Lung (tissue), 10 donors: Measurements from ENCODE around the gene NBPF20. TPM values are rescaled to one million over a fixed set of nuclear protein-coding genes. Genes with fewer than 3 reads are reported as not detected.
"Not testable (repeated sequence)": the region's sequence is repeated elsewhere in the genome, so short reads cannot be mapped to it uniquely, and the experiment has no call there.

ENCODE experiments used
- ATAC-seq: fragments of 200-7000 bp; cut with Tn5 transposase; one replicate; pipeline ENCODE4 v1.9.1; 2020; ENCODE audit warnings: moderate number of reproducible peaks; ENCODE audit not compliant: insufficient read depth, low FRiP score
- DNase-seq, 3 donors: peaks; one replicate each; pipeline ENCODE4 v3.0.0-alpha.2; 2013 to 2017
- H3K27ac ChIP-seq, 2 donors: one replicate each; pipeline ENCODE4 v1.5.1; 2013; ENCODE audit warnings: mild to moderate bottlenecking in 2 of 2, moderate library complexity in 2 of 2, control low read depth in 1 of 2, inconsistent platforms in 1 of 2, low read depth in 1 of 2, low read length in 1 of 2
- H3K27me3 ChIP-seq, 3 donors: one replicate each; pipeline ENCODE4 v1.5.1; 2013; ENCODE audit warnings: low read length in 2 of 3; ENCODE audit not compliant: control insufficient read depth in 3 of 3, insufficient read depth in 3 of 3
- H3K36me3 ChIP-seq, 4 donors: one replicate each; pipeline ENCODE4 v1.5.1; 2013; ENCODE audit warnings: low read length in 4 of 4, mild to moderate bottlenecking in 1 of 4, moderate library complexity in 1 of 4; ENCODE audit not compliant: control insufficient read depth in 4 of 4, insufficient read depth in 4 of 4
- H3K4me1 ChIP-seq, 5 donors: one replicate each; pipeline ENCODE4 v1.5.1; 2013; ENCODE audit warnings: low read length in 5 of 5, mild to moderate bottlenecking in 2 of 5, moderate library complexity in 1 of 5; ENCODE audit not compliant: control insufficient read depth in 5 of 5, insufficient read depth in 5 of 5
- H3K4me3 ChIP-seq: one replicate; pipeline ENCODE4 v1.5.1; 2013; ENCODE audit warnings: mild to moderate bottlenecking, control low read depth, moderate library complexity
- H3K9ac ChIP-seq, 2 donors: one replicate each; pipeline ENCODE4 v1.5.1; 2013; ENCODE audit warnings: low read length in 2 of 2, control low read depth in 1 of 2; ENCODE audit not compliant: insufficient read depth in 1 of 2
- H3K9me3 ChIP-seq, 4 donors: one replicate each; pipeline ENCODE4 v1.5.1; 2013; ENCODE audit warnings: low read length in 3 of 4, mild to moderate bottlenecking in 1 of 4, moderate library complexity in 1 of 4; ENCODE audit not compliant: control insufficient read depth in 4 of 4, insufficient read depth in 3 of 4
- WGBS, 2 donors: extraction: QIAGEN DNeasy Blood & Tissue Kit; methylation state at CpG; one replicate each; pipeline ENCODE4 v1.1.7; 2013; 5-methylcytosine and 5-hydroxymethylcytosine counted together
- polyA plus RNA-seq, 2 donors: library from polyadenylated mRNA; stranded (reverse); fragments of 200-250 nt; gene quantifications; one replicate each; pipeline ENCODE4 v1.2.1, GENCODE V29; 2013
- total RNA-seq, 2 donors: library from RNA; depleted of rRNA in 1 of 2; stranded (reverse); fragments of >200 nt in 1 of 2; gene quantifications; one replicate each; pipeline ENCODE4 v1.2.1, GENCODE V29; 2014 to 2021
- donor health status: Bipolar disorder and iron deficiency.
- donor health status: healthy.
- donor health status: DM: yes; HTN: yes; CAD: no.

The NBPF20 gene
- total and polyA plus RNA-seq, 4 donors, result 0.63 to 4.6 (median 1.5) TPM

DNA sequence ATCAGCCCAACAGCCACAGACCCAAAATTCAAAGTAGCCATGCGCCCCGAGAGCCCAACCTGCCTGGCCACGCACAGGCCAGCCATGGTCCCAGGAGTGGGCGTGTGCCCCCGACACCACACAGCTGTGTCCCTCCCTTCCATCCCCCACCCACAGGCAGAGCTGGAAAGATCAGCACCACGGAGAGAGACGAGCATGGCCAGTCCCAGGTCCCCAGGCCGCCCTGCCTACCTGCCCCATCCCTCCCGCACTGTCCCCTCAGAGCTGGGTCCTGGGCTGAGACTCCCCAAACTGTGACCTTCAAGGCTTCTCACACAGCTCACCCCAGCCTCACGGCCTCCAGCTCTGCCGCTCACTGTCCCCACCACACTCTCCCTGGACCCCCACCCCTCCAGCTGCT, 19.8 kb upstream of the NBPF20 start:
- DNase-seq, result not testable (repeated sequence)

DNA sequence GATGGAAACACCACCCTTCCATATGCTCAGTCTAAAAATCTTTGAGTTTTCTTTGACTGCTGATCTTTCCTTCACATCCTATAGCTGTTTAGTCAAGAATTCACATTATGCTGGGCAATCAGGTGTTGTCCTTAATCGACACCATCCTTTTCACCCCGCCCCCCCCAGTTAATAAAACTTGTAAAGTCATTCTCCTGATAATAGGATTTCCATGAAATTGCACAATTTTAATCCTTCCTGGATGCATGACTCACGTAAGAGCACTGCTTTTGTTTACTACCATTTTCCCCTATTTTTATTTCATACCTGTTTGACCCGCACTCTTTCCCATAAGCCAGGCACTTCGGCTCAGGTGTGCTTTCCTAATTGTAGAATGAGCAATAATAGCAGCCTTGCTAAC, 16.9 kb upstream of the NBPF20 start:
- H3K9me3 ChIP-seq, H3K4me3 ChIP-seq, H3K27me3 ChIP-seq, DNase-seq, H3K4me1 ChIP-seq, ATAC-seq, H3K36me3 ChIP-seq, H3K9ac ChIP-seq, H3K27ac ChIP-seq: not testable (repeated sequence)
- 84% methylated on average over 5 of the region's 5 CpGs for WGBS, 2 donors

More for the DNA sequence above, 19.8 kb upstream of the NBPF20 start:
- not testable (repeated sequence) for ATAC-seq, H3K4me3 ChIP-seq, H3K9me3 ChIP-seq, H3K36me3 ChIP-seq, H3K9ac ChIP-seq, H3K27ac ChIP-seq, H3K27me3 ChIP-seq, H3K4me1 ChIP-seq
- 30 to 50% methylated on average over 4 to 9 of the region's 11 CpGs for WGBS, 2 donors

DNA sequence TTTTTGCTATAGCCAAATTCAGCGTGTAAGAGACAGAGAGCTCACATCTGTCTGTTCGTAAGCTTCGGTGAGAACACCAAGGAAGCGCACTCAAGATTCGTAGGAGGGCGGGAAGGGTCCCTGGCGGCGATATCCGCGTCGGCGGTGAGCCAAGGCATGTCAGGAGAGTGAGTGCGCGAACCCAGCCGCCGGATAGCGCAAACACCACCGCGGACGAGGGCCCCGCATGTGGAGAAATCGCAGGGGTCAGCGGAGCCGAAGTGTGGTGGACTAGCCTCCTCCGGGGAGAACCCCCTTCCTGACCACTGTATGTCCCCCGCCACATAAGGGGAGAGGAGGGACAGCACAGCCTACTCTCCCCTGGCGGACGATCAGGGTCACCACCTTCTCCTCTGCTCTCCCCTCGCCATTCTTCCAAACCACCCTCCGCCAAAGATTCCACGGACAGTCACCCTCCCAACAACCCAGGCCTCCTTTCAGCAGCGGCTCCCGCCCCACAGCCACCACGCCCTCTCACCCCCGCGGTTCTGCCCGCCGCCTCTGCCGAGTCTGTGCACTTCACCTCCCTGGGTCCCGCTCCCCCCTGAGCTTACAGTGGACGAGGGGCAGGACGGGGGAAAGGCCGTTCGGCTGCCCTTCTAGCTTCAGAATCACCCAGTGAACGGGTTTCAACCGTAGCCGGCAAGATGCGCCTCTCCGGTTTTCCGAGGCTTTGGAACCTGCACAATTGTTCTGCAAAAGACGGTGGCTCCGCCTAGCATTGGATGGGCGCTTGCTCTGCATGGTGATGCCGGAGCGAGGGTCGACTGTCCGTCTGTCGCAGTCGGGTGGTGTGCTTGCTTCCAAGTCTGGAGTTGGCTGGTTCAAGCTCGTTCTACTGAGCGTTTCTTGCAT, 6.2 kb upstream of the NBPF20 start:
- not testable (repeated sequence) for H3K36me3 ChIP-seq, H3K9ac ChIP-seq, DNase-seq, H3K4me3 ChIP-seq, H3K27ac ChIP-seq, H3K4me1 ChIP-seq, H3K9me3 ChIP-seq
- ATAC-seq, result peak; percentile 27
- H3K27me3 ChIP-seq, result peaks cover 0 to 26% (median 26%) of the 10 kb centered on the region in 3 donors
- WGBS, 2 donors, result 0 to 4% methylated on average over 30 to 55 of the region's 61 CpGs

DNA sequence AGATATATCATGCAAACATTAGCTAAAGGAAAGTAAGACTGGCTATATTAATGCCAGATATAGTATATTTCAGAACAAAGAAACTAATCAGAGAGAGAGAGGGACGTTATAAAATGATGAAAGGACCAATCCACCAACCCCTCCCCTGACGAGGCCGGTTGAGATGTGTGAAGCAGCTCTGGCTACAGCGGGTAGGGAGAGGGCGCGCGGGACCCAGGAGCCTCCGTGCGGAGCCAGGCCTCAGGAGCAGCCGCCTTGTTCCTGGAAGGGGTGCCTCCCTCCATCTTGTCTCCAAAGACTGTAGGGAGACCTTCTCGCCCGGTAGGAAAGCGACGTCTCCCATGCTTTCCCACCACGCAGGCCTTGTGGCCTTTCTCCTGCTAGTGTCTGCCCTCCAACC, 5.4 kb upstream of the NBPF20 start:
- H3K4me3 ChIP-seq, H3K9me3 ChIP-seq, H3K4me1 ChIP-seq, H3K36me3 ChIP-seq, H3K27ac ChIP-seq, H3K9ac ChIP-seq, DNase-seq, ATAC-seq: not testable (repeated sequence)
- 15 to 16% methylated on average over 7 to 9 of the region's 15 CpGs for WGBS, 2 donors
- H3K27me3 ChIP-seq, result peaks cover 0 to 26% (median 26%) of the 10 kb centered on the region in 3 donors

DNA sequence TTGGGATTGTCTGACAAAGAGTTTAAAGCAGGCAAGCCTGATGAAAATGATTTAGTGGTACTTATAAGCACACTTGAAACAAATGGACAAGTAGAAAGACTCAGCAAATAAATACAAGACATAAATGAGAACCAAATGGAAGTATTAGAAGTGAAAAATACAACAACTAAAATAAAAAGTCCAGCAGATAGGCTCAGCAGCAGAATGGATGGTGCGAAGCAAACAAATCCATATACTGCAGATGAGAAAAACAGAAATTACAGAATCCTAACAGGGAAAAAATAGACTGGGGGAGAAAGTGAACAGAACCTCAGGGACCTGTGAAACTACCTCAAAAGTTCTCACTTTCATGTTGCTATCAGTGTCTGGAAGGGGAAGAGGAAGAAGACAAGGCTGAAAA, 3.9 kb upstream of the NBPF20 start:
- not testable (repeated sequence) for H3K9ac ChIP-seq, ATAC-seq, H3K4me3 ChIP-seq, H3K27ac ChIP-seq, H3K4me1 ChIP-seq, H3K36me3 ChIP-seq, DNase-seq, H3K9me3 ChIP-seq
- peaks cover 0 to 26% (median 26%) of the 10 kb centered on the region in 3 donors for H3K27me3 ChIP-seq
- WGBS, 2 donors, result 88 to 95% methylated on average over 1 of the region's 1 CpG

DNA sequence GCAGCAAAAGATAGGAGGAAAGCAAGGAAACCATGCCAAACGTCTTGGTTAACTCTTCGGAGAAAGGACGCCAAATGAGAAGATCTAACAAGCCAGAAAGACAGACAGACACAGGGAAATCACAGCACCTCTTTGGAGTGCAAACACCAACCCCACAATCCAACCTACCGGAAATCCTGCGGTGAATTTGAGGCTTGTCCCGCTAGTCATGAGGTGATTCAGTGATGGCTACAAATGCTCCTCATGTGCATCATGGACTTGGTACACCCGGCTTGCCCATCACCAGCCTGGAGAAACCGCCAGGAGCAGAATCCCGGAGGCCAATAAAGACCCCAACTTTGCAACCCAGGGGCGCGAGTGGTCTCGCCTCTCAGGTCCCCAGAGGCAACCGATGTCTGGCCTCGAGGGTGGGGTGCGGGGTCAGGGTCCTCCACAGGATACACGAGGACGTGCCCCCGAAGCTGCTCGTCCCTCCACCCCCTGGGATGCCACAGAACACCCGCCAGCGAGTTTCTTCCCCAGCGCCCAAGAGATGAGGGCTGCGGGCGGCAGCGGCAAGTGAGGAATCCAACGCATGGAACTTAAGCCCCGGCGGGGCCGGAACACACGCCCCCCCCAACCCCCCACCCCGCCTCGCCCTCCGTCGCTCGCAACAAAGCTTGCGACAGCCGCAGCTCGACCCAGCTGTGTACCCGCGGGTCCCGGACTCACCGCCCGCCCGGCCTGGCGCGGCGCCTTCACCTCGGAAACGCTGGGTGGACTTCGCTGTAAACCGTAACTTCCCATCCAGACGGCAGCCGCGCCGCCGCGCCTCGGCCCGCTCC, 579 bp downstream of the NBPF20 start:
- not testable (repeated sequence) for H3K9me3 ChIP-seq, H3K9ac ChIP-seq, H3K4me1 ChIP-seq, H3K36me3 ChIP-seq, H3K27ac ChIP-seq
- peak; percentile 79 for ATAC-seq
- peaks cover 0 to 17% (median 12%) of the 10 kb centered on the region in 3 donors for H3K27me3 ChIP-seq
- H3K4me3 ChIP-seq, result peak overlapping the region; percentile 45
- WGBS, 2 donors, result 1 to 2% methylated on average over 32 to 39 of the region's 59 CpGs
- DNase-seq, result peak in 1 of 3 donors; percentile 11

DNA sequence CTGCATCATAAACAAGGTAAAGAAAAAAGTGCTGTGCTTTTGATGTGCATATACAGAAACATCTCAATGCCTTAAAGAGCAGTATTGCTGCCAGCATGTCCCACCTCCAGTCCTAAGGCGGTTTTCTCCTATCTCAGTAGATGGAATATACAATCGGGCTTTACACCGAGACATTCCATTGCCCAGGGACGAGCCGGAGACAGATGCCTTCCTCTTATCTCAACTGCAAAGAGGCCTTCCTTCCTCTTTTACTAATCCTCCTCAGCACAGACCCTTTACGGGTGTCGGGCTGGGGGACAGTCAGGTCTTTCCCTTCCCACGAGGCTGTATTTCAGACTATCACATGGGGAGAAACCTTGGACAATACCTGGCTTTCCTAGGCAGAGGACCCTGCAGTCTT, 10.3 kb downstream of the NBPF20 start:
- 3 to 42% methylated on average over 4 to 5 of the region's 8 CpGs for WGBS, 2 donors
- H3K27ac ChIP-seq, H3K36me3 ChIP-seq, ATAC-seq, H3K9me3 ChIP-seq, H3K4me1 ChIP-seq, H3K4me3 ChIP-seq, H3K27me3 ChIP-seq, DNase-seq, H3K9ac ChIP-seq: not testable (repeated sequence)

DNA sequence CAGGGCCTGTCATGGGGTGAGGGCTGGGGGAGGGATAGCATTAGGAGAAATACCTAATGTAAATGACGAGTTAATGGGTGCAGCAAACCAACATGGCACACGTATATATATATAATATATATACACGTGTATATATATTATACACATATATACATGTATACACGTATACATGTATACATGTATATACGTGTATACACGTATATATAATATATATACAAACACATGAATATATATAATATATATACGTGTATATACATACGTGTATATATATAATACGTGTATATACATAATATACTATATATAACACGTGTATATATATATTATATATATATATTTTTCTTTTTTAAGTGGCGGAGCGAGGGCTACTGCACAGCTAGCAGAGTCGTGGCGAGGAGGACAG, 18.1 kb downstream of the NBPF20 start:
- not testable (repeated sequence) for H3K36me3 ChIP-seq, H3K9me3 ChIP-seq, H3K4me3 ChIP-seq, H3K9ac ChIP-seq, H3K27me3 ChIP-seq, DNase-seq, H3K4me1 ChIP-seq, H3K27ac ChIP-seq, ATAC-seq
- WGBS, 2 donors, result 95 to 99% methylated on average over 13 to 14 of the region's 14 CpGs
